Heart right ventricle (tissue), 16 donors: ENCODE results near the gene DDX10. TPM values are rescaled to one million over a fixed set of nuclear protein-coding genes. Genes with fewer than 3 reads are reported as not detected.

ENCODE experiments used
- ATAC-seq, 8 donors: fragments of 200-7000 bp; cut with Tn5 transposase; one replicate each; pipeline ENCODE4 v1.9.1; 2020; ENCODE audit warnings: mild to moderate bottlenecking in 8 of 8, moderate library complexity in 8 of 8, moderate number of reproducible peaks in 1 of 8
- DNase-seq, 2 donors: peaks; one replicate each; pipeline ENCODE4 v3.0.0-alpha.2; 2020
- H3K27ac ChIP-seq, 10 donors: fragments of 200-600 bp; sonication (generic) in 2 of 10; one replicate each; pipeline versions ENCODE4 v1.5.0 to v1.8.0; 2020 to 2022; ENCODE audit warnings: mild to moderate bottlenecking in 3 of 10
- H3K27me3 ChIP-seq, 7 donors: fragments of 200-600 bp; one replicate each; pipeline ENCODE4 v1.8.0; 2021 to 2022; ENCODE audit warnings: mild to moderate bottlenecking in 2 of 7
- H3K36me3 ChIP-seq, 9 donors: fragments of 200-600 bp; sonication (generic) in 1 of 9; one replicate each; pipeline versions ENCODE4 v1.5.0 to v1.8.0; 2020 to 2022; ENCODE audit warnings: mild to moderate bottlenecking in 2 of 9
- H3K4me1 ChIP-seq, 9 donors: fragments of 200-600 bp; sonication (generic) in 1 of 9; one replicate each; pipeline versions ENCODE4 v1.5.0 to v1.8.0; 2020 to 2022; ENCODE audit warnings: mild to moderate bottlenecking in 4 of 9
- H3K4me3 ChIP-seq, 10 donors: fragments of 200-600 bp; sonication (generic) in 2 of 10; one replicate each; pipeline versions ENCODE4 v1.5.0 to v1.8.0; 2020 to 2022; ENCODE audit warnings: mild to moderate bottlenecking in 7 of 10, moderate library complexity in 2 of 10
- H3K9me3 ChIP-seq, 11 donors: fragments of 200-600 bp in 10 of 11; sonication (generic) in 2 of 11; one replicate each; pipeline versions ENCODE4 v1.5.0 to v1.8.0; 2013 to 2022; ENCODE audit warnings: mild to moderate bottlenecking in 2 of 11, control low read depth in 1 of 11, moderate library complexity in 1 of 11
- WGBS, 2 donors: extraction: QIAGEN DNeasy Blood & Tissue Kit; methylation state at CpG; one replicate each; pipeline ENCODE4 v1.1.7; 2013; ENCODE audit warnings: inconsistent platforms in 1 of 2; 5-methylcytosine and 5-hydroxymethylcytosine counted together
- intact Hi-C, 10 donors: fragments of 100-400 bp; cut with DNase I; formaldehyde crosslinking; loops; one replicate each; pipeline versions ENCODE4 v1.11.1 to v1.14.2; 2022
- polyA plus RNA-seq, 2 donors: library from polyadenylated mRNA; stranded (reverse); fragments of 200-250 nt; gene quantifications; one replicate each; pipeline ENCODE4 v1.2.3, GENCODE V29; 2013
- total RNA-seq, 10 donors: library from RNA; stranded (reverse); fragmentation: NEBNext Ultra II Directional in 3 of 10; extraction: Animal tissue kit (Norgen Biotek cat#: 25700) in 3 of 10; gene quantifications; one replicate each; pipeline versions ENCODE4 v1.2.1 to v1.2.4, GENCODE V29; 2021 to 2023
- TF ChIP-seq, protein P1 (sequence below), 9 donors: fragments of 200-600 bp; sonication (generic) in 2 of 9; IDR thresholded peaks; one replicate each; pipeline versions ENCODE4 v1.5.0 to v1.8.0; 2021 to 2022; ENCODE audit warnings: antibody characterized with exemption in 9 of 9, mild to moderate bottlenecking in 5 of 9, moderate library complexity in 1 of 9
- donor health status: Arrhythmogenic right ventricular cardiomyopathy.
- donor health status: ischemic (EF 13 %, LVEDD 7.1; RV severe dilation, severe dysfunction).
- donor health status: healthy with polysubstance abuse.
- donor health status: DM: no; HTN: yes; CAD: no.
- donor health status: DM: no; HTN: no; CAD: no.
- donor health status: ischemic (EF 25% LVEDD 6.9; RV normal size, moderate dysfunction).
- donor health status: ischemic (EF 25% LVEDD 5.7; RV mildly dilated, moderate dysfunction).
- donor health status: healthy.
- donor health status: DM: yes; HTN: yes; CAD: no.
- donor health status: Ischemic cardiomyopathy.
- donor health status: ischemic (EF 35%, LVEDD 5.7; RV mildly dilated, moderate dysfunction).
- donor health status: nonischemic (EF 11% LVEDD 7.7; RV severe dilation, severe dysfunction).
- donor health status: DM: yes; HTN: yes; CAD: no.
- donor health status: PGD.
- donor health status: ischemic (EF 29% LVEDD 5.4; RV normal size, mild dysfunction).
- donor health status: nonischemic (EF 23%, LVEDD 6.1; RV moderate dilation, normal function).

DDX10 gene
- total and polyA plus RNA-seq, 12 donors, result 9.3 to 15.3 (median 11.5) TPM

DNA sequence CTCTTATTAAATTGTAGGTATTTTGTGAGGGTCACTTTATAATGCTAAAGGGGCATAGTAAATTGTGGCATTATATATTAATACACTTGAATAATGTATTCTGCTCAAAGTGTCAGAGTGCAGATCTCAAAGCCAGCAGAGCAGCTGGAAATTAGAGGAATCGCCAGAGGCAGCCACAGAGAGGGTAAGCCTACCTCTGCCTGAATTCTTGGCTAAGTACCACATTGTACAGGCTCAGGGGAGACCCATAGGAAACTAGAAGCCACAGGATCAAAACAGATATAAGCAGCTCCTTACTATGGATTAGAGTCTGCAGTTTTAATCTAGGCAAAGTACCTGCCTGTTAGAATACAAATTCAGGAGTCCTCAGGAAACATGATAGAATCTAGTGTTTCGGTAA, 249.3 kb downstream of the DDX10 start:
- WGBS, 2 donors, result 87 to 89% methylated on average over 2 of the region's 2 CpGs
- TF ChIP-seq, protein P1, sequence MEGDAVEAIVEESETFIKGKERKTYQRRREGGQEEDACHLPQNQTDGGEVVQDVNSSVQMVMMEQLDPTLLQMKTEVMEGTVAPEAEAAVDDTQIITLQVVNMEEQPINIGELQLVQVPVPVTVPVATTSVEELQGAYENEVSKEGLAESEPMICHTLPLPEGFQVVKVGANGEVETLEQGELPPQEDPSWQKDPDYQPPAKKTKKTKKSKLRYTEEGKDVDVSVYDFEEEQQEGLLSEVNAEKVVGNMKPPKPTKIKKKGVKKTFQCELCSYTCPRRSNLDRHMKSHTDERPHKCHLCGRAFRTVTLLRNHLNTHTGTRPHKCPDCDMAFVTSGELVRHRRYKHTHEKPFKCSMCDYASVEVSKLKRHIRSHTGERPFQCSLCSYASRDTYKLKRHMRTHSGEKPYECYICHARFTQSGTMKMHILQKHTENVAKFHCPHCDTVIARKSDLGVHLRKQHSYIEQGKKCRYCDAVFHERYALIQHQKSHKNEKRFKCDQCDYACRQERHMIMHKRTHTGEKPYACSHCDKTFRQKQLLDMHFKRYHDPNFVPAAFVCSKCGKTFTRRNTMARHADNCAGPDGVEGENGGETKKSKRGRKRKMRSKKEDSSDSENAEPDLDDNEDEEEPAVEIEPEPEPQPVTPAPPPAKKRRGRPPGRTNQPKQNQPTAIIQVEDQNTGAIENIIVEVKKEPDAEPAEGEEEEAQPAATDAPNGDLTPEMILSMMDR (IDR thresholded peaks at IDR 0.05), result no peak

DNA sequence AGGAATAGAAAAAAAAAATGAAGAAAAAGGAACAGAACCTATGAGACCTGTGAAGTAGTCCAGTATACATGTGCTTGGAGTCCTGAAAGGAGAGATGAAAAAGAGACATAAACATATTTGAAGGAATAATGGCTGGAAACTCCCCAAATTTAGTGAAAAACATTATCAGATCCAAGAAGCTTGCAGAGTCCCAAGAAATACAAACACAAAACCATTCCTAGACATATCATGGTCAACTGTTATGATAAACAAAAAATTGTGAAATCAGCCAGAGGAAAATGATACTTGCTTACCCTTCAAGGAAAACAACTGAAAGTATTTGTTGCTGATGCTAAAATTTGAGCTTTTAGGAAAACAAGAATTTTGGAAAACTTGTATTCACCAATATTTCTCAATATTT, 250.1 kb downstream of the DDX10 start:
- no peaks in the 10 kb centered on the region for H3K27me3 ChIP-seq
- H3K9me3 ChIP-seq, result no peaks in the 10 kb centered on the region
- no peak overlapping the region for H3K27ac ChIP-seq
- H3K4me3 ChIP-seq, result no peak overlapping the region
- peaks cover 0 to 20% (median 0%) of the 10 kb centered on the region in 9 donors for H3K36me3 ChIP-seq
- no peak for DNase-seq
- peaks cover 0 to 6% (median 0%) of the 10 kb centered on the region in 9 donors for H3K4me1 ChIP-seq
- intact Hi-C loops, result no loop called here
- TF ChIP-seq, protein P1 (IDR thresholded peaks at IDR 0.05), result no peak
- ATAC-seq, result no peak

More for the DNA sequence above, 249.3 kb downstream of the DDX10 start:
- intact Hi-C loops, result no loop called here
- DNase-seq (no peak), ATAC-seq (no peak)
- Histone ChIP-seq H3K27me3 (no peaks in the 10 kb centered on the region), H3K4me3 (no peak overlapping the region), H3K36me3 (peaks cover 0 to 15% (median 0%) of the 10 kb centered on the region in 9 donors), H3K9me3 (no peaks in the 10 kb centered on the region), H3K27ac (no peak overlapping the region), H3K4me1 (peaks cover 0 to 6% (median 0%) of the 10 kb centered on the region in 9 donors)

DNA sequence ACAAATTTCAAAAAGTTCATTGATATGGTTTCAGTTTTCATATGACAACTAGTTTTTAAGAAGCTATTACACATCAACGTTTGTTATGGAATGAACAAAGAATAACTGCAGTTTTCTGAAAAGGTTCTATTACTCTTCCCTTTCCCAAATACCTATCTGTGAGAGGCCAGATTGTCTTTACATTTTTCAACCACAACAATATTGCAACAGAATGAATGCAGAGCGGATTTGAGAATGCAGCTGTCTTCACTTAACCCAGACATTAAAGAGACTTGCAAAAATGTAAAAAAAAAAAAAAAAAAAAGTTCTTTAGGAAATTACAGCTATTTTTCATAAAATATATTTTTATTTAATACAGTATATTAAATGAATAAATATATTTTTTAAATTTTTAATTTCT, 250.8 kb downstream of the DDX10 start:
- ATAC-seq (no peak), DNase-seq (no peak)
- Histone ChIP-seq H3K27me3 (no peaks in the 10 kb centered on the region), H3K9me3 (no peaks in the 10 kb centered on the region), H3K4me1 (peaks cover 0 to 6% (median 0%) of the 10 kb centered on the region in 9 donors), H3K4me3 (no peak overlapping the region), H3K36me3 (peaks cover 0 to 20% (median 0%) of the 10 kb centered on the region in 9 donors), H3K27ac (no peak overlapping the region)
- 89 to 96% methylated on average over 2 of the region's 2 CpGs for WGBS, 2 donors
- intact Hi-C loops, result no loop called here
- TF ChIP-seq, protein P1 (IDR thresholded peaks at IDR 0.05), result no peak

DNA sequence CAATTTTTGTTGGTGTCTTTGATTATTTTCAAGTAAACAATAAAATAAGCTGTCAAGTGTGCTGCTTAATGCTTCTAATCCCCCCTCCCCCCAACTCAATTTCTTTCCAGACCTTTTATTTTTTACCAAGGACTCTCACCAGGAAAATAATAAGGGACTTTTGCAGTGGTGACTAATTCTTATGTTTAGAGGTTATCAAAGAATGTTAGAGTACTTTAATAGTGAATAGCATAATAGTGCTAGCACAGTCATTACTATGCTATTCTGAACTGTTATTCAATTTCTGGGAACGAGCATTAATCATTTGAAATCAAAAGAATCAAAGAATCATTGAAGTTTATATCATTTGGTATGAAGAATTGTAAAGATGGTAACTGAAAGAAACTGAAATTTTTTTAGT, 251.4 kb downstream of the DDX10 start:
- H3K36me3 ChIP-seq, result peaks cover 0 to 20% (median 0%) of the 10 kb centered on the region in 9 donors
- no peak for DNase-seq
- no peaks in the 10 kb centered on the region for H3K27me3 ChIP-seq
- ATAC-seq, result no peak
- peaks cover 0 to 6% (median 0%) of the 10 kb centered on the region in 9 donors for H3K4me1 ChIP-seq
- WGBS, 2 donors, result 89% methylated on average over 1 of the region's 1 CpG
- TF ChIP-seq, protein P1 (IDR thresholded peaks at IDR 0.05), result no peak
- intact Hi-C loops, result no loop called here
- no peaks in the 10 kb centered on the region for H3K9me3 ChIP-seq
- H3K4me3 ChIP-seq, result no peak overlapping the region
- H3K27ac ChIP-seq, result no peak overlapping the region
